Raji (cell line): Measurements from ENCODE around the gene SLC17A7.
A peak's percentile ranks its signal among the peaks of the same experiment; 100 is the strongest.

Source experiments
- POLR2A ChIP-seq: IDR thresholded peaks from 2 replicates; pipeline ENCODE4 v1.6.1; 2011; ENCODE audit warnings: low read depth, low read length, control low read depth; ENCODE audit not compliant: insufficient read depth

Gene SLC17A7

DNA sequence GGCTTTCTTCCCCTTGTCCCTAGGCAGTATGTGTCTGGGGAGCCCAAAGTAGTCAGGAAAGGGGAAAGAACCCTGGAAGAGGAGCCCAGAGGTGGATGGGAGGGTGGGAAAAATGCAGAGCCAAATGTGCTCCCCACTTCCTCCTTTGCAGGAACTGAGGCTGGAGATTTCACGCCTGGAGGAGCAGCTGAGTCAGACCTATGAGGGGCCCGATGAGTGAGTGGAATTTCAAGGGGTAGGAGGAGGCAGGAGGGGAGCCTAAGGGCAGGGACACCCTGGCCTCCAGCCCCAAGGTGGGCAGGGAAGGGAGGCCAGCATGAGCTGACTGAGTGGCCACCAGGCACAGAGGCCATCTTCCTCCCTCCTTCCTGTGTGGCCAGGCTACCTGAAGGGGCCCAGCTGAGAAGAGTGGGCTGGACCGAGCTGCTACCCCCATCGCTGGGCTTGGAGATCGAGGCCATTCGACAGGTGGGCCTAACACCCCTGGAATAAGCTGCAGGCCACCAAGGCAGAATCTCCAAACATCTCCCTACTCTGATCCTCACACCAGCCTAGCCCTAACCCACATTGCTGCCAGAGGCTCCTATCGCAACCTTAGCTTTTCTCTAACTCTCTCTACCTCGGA is 32.4 kb downstream of the SLC17A7 start:
- TF ChIP-seq POLR2A = 0 out of 2 replicates have a peak, but pooled peaks have one; percentile 9

DNA sequence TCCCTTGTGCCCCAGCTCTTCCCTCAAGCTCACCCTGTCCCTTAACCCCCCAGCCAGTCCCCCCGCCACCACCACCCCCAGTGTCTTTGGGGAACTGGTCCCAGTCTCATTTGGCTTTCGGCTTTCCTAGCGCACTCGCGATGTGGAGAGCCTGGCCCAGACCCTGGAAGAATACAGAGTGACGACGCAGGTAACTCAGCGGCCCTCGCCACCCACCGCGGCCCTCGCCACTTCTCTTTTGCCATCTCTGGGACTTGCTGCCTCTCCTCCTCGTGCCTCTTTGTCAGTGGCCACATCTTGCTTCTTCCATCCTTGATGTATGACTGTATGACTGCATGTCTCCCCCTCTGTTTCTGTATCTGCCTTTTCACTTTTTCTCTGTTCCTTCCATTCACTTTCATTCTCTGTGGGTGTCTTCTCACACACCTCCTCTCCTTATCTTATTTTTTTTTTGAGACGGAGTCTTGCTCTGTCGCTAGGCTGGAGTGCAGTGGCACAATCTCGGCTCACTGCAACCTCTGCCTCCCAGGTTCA is 33.8 kb downstream of the SLC17A7 start:
- no peak for TF ChIP-seq POLR2A

DNA sequence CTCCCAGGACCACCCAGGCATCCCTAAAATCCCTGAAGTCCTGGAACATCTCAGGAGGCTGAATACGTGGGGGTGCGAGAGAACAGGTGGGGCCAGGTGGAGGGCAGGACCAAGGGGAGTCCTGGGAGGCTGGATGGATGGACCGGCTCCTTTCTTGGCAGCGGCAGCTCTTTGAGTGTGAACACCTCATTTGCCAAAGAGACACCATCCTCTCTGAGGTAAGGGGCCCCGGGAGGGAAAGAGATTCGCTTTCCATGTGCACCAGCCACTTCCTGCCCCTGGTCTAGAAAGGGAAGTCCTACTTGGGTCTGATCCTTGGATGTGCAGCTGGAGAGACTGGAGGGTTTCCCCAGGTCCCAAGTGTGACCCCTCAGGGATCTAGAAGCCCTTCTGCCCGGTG is 34.2 kb downstream of the SLC17A7 start:
- no peak for TF ChIP-seq POLR2A

DNA sequence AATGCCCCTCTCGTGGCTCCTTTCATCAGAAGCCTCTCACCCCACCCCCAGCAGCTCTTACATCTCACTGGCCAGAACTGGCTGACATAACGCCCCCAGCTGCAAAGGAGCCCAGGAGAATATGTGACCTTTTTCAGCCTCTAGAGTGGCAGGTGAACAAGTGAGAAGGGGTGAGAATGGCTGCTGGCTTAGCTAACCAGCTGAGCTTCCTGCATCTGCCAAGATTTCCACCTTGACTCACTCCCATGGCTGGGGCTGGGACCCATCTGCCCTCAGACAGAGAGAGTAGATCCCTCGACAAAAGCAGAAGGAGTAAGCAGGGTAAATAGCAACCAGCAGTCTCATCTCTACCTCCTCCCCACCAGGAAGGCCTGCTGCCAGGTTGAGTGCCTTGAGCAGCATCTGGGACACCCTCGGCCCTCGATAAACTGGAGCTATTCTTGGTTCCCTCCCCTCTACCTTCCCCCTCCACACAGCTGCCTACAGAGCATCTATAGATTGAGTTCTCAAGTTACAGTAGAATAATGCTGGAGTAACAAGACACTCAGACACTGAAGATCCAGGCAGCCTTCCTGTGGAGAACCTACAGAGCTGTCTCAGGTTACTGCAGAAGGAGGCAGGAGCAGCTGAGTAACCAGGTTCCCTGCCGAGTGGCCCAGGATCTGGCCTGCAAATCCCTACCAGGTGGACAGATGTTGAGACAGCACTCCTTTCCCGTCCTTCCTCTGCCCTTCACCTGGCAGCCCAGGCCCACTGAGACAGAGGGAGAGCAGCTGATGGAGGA is 37.7 kb downstream of the SLC17A7 start:
- TF ChIP-seq POLR2A = no peak

DNA sequence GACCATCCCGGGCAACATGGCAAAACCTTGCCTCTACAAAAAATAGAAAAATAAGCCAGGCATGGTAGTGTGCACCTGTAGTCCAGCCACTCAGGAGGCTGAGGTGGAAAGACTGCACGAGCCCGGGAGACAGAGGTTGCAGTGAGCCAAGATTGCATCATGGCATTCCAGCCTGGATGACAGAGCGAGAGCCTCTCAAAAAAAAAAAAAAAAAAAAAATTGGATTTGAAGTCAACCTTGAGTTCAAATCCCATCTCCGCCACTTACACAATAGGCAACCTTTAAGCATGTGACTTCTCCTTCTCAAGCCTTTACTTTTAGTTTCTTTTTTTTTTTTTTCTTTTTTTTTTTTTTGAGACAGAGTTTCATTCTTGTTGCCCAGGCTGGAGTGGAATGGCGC is 41.3 kb downstream of the SLC17A7 start:
- TF ChIP-seq POLR2A = no peak

DNA sequence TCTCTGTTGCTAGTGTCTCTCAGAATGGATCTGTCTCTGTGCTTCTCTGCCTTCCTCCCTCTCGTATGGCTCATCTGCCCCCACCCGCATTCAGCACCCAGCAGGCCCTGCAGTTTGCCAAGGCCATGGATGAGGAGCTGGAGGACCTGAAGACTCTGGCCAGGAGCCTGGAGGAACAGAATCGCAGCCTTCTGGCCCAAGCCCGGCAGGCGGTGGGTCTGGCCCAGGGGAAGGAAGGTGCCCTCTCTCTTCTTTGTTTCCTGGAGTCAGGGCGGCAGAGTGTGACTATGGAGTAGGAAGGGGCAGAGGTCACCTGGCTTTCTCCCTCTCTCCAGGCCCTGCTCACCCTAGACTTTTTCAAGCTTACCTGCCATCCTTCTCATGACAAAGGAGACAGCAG is 42.4 kb downstream of the SLC17A7 start:
- TF ChIP-seq POLR2A = no peak

DNA sequence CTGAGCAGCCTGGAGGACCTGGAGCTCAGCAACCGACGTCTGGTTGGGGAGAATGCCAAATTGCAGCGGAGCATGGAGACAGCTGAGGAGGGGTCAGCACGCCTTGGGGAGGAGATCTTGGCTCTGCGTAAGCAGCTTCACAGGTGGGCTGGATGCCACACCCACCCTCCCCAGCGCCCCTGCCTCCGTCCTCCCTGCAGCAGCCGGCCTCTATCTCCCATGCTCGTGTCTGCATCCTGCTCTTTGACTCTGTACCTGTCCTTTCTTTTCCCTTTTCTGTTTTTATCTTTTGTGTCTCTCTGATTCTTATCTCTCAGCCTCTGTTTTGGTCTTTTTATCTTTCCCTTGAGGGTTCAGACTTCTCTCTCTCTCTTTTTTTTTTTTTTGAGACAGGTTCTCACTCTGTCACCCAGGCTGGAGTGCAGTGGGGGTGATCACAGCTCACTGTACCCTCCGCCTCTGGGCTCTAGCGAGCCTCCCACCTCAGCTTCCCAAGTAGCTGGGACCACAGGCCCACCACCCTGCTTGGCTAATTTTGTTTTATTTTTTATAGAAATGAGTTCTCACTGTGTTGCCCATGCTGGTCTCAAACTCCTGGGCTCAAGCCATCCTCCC is 43.2 kb downstream of the SLC17A7 start:
- no peak for TF ChIP-seq POLR2A

DNA sequence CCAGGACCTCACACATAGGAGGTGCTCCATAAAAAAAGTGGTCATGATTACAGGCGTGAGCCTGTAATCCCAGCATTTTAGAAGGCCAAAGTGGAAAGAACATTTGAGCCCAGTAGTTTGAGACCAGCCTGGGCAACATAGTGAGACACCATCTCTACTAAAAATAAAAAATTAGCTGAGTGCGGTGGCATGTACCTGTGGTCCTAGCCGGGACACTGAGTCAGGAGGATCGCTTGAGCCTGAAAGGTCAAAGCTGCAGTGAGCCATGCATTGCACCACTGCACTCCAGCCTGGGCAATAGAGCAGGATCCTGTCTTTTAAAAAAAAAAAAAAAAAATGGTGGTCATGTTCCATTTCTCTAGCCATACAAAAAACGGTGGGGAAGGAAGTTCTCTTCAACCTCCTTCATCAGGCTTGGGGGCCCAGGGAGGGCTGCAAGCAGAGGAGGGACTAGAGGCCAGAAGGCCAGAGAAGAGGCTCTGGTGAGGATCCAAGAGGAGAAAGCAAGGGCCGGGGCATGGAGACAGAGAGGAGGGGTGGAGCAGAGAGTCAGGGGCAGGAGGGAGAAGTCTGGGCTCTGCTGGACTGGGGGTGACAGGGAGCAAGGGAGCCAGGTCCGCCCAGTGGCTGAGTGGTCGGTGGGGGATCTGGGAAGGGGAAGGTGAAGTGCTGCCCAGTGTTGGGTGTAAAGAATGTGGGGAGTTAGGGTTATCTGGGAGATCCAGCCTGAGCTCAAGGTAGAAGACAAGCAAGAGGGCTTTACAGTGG is 44.4 kb downstream of the SLC17A7 start:
- TF ChIP-seq POLR2A = no peak

DNA sequence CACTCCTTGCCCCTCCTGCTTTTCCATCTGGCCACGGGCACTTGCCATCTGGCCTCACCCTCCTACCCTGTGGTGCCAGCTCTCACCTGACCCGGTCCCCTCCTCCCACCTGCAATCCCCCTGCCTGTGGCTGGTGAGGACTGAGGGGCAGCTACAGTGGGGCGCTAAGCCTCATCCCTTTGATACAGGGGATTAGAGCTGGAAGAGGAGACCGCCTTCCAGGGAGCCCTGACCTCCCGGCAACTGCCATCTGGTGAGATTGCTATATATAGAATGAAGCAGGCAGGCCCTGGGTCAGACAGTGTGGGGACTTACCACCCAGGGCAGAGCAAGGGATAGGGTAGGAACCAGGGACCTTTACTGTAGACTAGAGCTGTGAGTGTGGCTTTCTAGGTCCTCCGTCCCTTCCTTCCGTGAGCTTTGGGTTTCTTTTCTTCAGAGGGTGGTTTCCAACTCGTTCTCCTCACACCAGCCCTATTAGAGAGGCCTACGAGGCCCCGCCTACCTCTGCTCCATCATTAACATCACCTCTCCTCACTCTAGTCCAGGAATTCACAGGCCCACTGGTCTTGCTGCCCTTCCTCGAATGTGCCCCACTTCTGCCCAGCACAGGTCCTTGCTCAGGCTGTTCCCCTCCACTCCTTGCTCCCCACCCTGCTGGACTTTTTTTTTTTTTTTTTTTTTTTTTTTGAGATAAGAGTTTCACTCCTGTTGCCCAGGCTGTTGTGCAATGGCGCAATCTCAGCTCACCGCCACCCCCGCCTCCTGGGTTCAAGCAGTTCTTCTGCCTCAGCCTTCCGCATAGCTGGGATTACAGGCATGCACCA is 45.5 kb downstream of the SLC17A7 start:
- TF ChIP-seq POLR2A = no peak

DNA sequence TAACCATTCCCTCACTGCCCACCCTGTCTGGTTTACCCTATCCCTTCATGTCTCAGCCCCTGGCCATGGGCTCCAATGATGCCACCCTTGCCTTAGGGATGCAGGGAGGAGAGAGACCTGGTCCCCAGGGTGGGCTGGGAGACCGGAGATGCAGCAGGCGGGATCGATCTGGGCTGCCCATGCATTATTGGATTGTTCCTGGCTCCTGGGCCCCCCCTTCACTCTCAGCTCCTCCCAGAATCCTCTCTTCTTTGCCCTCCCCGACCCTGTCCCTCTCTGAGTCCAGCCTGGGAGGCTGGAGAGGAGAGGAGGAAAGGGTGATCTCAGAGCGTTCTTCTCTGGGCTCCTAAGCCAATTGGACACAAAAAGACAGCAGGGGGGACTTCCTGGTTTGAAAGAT is 47.4 kb downstream of the SLC17A7 start:
- no peak for TF ChIP-seq POLR2A

DNA sequence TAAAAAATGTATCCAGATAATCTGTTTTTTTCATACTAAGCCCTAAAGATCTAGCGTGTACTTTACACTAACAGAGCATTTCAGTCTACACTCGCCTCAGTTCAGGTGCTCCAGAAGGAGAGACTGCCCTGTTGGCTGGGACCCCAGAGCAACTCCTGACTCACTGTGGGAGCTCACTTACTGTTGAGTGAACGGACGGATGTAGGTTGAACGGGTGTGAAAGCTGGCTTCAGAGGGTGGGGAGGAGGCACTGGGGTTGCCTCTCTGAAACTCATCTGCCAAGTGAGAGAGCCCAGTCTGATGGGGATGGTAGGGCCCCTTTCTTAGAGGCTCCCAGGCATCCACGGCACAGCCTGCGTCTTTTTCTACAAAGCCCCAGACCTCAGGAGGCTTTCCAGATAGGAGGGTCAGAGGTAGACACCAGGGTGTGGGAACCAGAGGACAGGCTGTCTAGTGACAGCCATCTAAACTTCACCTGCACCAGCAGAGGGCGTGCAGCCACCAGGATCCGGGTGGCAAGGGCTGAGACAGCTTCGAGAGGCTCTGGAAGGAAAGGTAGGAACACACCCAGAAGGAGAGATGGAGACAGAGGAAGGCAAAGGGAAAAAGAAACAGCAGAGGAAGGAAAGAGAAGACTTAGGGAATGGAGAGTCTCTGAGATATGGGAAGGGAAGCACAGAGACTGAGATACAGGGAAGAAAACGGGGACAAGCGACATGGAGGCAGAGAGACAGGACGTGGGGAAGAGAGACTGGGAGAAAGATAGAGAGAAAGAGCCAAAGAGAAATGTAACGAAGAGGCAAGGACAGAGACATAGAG is 49.5 kb downstream of the SLC17A7 start:
- TF ChIP-seq POLR2A = no peak

DNA sequence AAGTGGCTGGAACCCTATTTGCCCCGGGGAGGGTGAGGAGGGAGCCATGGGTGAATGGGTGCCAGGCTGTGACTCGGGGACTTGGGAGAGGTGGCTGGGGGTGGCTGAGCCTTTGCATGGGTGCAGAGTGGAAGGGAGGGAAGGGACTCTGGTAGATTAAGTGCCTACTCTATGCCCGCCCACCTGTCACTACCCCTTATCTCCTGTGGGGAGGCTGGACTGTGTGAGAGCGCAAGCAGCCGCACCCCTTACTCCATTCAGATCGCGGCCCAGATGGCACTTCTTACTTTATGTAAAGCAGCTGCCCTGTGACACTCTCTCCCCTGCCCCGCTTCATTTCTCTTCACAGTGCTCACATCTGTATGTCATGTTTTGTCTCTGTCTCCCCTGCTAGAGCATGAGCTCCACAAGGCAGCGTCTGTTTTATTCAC is 50.4 kb downstream of the SLC17A7 start:
- TF ChIP-seq POLR2A = peak; percentile 34; the same call in 1 of the 2 replicates

DNA sequence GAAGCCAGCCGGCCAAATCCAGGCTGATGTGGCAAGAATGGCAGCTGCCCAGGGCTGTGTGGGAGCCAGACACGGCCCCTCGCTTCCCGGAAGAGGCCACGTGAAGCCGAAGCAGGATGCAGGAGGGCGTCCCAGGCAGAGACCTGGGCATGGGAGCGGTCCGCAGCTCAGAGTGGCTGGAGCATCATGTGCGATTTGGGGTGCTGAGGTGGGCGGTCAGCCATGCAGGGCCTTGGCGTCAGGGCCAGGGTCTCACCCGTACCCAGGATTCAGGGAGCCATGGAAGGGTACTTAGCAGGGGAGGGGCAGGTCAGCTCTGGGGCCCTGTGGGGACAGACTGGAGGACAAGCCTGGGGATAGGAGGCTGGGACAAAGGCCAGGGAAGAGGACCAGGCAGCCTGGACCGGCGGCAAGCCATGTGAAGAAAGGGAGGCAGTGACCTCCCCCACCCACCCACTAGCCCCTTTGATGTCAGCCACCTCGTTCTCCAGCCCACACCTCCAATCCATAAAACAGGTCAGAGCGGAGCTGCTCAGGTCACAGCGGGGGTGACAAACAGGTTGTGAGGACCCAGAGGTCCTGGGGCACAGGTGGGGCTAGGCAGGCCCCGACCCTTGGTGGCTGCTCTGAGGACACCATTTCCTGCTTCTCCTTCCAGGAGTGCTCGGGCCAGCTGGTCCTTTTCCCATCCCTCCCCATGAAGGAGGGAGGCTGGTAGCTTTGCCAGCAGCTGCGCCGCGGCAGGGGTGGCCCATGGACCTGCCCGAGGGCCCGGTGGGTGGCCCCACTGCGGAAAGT is 51.0 kb downstream of the SLC17A7 start:
- no peak for TF ChIP-seq POLR2A
